ENCODE data around the gene SEMA5A.

SEMA5A gene

DNA sequence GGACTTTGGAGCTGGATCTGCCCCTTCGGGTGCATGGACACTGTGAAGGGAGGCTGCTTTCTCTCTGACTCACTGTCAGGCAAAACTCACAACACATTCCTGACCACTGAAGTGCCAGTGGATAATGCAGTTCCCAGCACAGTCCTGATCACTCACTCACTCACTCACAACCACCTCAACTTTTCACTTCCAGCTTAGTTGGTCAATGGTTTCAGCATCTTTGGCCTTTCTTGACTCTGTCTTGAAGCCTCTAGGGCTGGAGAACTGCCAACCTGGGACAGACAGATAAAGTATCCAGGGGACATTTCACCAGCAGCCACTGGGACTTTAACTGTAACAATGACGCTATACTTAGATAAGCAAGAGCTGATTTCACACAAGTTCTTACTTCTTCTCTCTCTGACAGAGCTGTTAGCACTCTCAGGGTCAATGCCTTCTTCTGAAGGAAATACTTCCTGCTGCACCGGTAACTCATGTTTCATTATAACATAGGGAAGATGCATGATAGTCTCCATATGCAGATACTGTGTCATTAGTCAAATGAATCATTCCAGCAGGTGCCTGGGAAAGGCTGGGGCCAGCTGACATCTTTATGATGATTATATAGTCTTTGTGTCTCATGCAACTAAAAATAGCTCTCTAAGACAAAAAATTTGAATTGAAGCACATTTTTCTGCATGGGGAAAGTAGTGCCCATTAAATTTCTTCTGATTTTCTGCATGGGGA lies 499.0 kb downstream of the SEMA5A start:
- DNase-seq: no peak

- no peak for DNase-seq
Measured at GRCh38 chr5:9045946-9046345, 499.9 kb downstream of the SEMA5A start.

DNA sequence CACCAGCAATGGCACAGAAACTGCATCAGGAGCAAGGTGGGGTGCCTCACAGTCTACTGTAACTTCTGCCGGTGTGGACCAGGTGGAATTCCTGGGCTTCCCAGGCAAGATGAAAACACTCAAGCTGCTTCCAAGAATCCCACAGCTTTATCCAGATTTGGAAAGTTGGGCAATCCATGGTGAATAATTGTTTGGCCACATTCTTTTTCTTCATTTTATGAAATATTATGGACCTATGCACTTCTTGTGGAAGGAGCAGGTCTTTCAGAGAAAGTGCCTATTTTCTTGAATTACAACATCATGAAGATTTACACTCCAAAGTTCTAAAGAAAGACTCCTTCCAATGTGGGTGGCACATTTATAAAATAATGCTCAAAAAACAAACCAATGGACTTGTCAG lies 503.6 kb downstream of the SEMA5A start:
- no peak for DNase-seq

DNA sequence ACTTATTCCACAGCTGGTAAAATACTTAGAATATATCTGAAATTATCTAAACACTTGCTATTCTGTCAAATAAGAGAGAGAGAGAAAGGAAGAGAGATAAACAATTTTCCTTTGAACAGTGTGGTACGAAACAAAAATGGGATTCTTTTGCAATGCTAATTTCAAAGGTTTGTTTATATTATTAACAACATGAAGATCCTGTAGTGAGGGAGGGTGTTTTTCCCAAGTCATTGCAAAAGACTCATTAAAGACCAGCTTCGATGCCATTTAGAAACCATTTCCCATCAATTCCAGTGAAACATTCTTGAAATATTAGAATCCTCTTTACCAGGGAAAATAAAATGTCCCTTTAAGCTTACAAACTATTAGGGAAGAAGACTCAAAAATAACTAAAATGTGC lies 505.4 kb downstream of the SEMA5A start:
- no peak for DNase-seq

GRCh38 chr5:9037048-9037447 lies 508.8 kb downstream of the SEMA5A start:
- DNase-seq: no peak

DNA sequence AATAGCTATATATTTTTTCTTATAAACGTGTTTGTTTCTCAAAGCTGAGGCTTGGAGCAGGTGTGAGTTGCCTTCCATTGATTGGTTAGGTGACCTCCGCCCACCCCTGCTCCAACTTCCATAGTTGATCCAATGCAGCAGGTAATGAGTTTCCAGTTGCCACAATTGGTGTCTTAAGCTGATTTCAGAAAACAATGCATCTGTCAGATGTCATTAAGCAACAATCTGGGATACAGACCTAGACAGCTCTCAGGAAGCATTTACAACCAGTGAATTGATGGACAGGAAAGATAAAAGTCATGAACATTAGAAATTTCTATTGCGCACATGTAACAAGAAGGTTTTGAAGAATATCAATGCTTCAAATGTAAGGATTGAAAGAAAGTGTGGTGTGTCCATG lies 510.5 kb downstream of the SEMA5A start:
- no peak for DNase-seq

- DNase-seq: no peak
Measured at GRCh38 chr5:9034649-9035048, 511.2 kb downstream of the SEMA5A start.

- DNase-seq: no peak
Measured at GRCh38 chr5:9033524-9033923, 512.4 kb downstream of the SEMA5A start.

- DNase-seq: no peak
Measured at GRCh38 chr5:9025942-9026341, 519.9 kb downstream of the SEMA5A start.

- no peak for DNase-seq
Measured at GRCh38 chr5:9020996-9021395, 524.9 kb downstream of the SEMA5A start.

GRCh38 chr5:9015937-9016270 lies 530.0 kb downstream of the SEMA5A start:
- no peak for DNase-seq

DNA sequence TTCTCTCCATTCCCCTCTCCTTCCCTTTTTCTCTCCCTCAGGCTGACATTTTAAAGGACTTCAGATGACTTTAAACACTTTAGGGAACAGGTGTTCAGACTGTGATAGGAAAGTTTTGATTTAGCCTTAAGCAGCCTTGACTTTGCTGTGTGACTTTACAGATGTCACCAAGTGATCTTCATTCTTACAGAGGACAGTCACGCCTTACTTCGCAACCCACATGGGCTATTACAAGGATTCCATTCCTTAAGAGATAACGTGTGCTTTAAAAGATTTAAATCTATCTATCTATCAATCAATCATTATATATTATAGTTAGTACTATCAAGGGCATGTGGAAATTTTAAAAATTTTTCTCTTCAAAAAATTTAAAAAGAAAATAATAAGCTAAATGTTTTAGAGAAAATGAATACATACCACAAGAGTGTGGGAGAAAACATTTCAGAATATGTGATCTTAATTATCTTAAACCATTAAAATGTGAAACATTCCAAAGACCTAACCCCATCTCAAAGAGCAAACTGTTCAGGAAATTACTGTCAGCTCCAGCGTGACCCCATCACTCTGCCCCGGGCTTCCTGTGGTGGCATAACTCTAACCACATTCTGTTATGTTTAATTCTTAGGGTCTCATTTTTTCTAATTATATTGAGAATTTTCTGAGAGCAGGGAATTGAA lies 530.5 kb downstream of the SEMA5A start:
- no peak for DNase-seq

- DNase-seq: no peak
Measured at GRCh38 chr5:9013147-9013546, 532.7 kb downstream of the SEMA5A start.

DNA sequence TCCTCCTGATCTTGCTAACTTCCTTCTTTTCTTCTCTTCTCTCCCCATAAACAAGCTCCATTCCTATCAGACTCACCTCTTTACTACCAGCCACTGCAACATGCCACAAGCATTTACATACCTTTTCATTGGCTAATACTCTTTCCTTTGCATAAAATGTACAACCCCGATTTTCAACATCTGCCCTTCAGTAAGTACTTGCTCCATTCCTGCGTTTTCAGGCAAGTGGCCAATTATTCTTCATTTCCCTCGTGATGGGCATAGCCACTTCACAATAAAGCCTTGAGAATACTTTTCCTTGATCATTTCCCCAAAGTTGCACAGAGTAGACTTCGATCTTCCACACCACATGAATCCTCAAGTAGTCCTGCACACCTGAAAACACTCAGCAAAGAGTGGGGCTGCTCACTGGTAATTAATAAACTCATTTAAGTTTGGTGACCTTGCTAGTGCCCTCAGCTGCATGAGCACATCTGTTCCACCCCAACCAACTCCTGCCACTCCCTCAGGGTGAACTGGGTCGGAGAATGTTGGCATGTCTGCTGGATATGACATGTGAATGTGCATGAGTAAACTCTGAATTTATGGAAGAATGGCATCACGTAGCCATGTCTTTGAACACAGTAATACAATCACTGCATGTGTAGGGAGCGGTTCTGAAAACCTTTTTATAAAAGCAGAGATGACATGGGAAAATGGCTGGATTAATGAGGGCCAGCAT lies 535.8 kb downstream of the SEMA5A start:
- no peak for DNase-seq

DNA sequence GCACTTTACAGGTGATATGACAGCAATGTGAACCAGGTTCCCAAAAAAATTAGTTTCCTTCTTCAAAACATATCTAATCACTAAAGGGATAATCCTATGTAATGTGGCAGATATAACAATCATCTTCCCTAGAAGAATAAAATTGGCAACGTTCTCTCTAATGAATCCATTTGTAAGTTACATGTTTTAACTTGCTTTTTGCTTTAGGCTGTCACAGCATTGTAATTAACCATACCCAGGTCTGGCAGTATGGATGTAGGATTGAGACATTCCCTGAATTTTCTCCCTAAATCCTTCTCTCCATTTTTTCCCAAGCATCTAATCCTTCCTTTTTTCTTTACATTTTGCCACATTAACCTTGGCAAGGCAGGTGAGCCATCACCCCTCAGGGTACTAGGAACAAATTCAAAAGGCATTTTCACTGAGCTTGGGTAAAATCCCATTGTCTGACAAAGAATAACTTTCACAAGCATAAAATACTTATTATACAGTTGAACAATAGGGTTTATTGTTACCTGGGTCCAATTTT lies 548.3 kb downstream of the SEMA5A start:
- no peak for DNase-seq

- DNase-seq: no peak
Measured at GRCh38 chr5:8993031-8993430, 552.8 kb downstream of the SEMA5A start.

Measured in effector CD8-positive, alpha-beta T cell (primary cell).